Gastroesophageal sphincter (tissue), 4 donors: ENCODE results near the gene WDR87. TPM values are rescaled to one million over a fixed set of nuclear protein-coding genes. Genes with fewer than 3 reads are reported as not detected.

Experiments used
- ATAC-seq: fragments of 150-250 bp; one replicate; pipeline ENCODE4 v1.9.1; 2016; ENCODE audit warnings: mild to moderate bottlenecking, moderate library complexity
- H3K27ac ChIP-seq, 4 donors: fragments of 200-600 bp; sonication (generic) in 3 of 4; 1 replicate in 3 of 4; 2 replicates in 1 of 4; pipeline ENCODE4 v1.5.1; 2016 to 2019
- H3K27me3 ChIP-seq: fragments of 200-600 bp; sonication (generic); one replicate; pipeline ENCODE4 v1.5.1; 2019
- H3K36me3 ChIP-seq, 2 donors: fragments of 200-600 bp; sonication (generic); one replicate each; pipeline ENCODE4 v1.5.1; 2019; ENCODE audit warnings: control low read depth in 1 of 2
- H3K4me1 ChIP-seq, 3 donors: fragments of 200-600 bp; sonication (generic); 1 replicate in 2 of 3; 2 replicates in 1 of 3; pipeline ENCODE4 v1.5.1; 2016 to 2019; ENCODE audit warnings: control low read depth in 2 of 3
- H3K4me3 ChIP-seq, 2 donors: fragments of 200-600 bp; sonication (generic); one replicate each; pipeline ENCODE4 v1.5.1; 2019; ENCODE audit warnings: mild to moderate bottlenecking in 1 of 2, moderate library complexity in 1 of 2
- H3K9me3 ChIP-seq, 3 donors: fragments of 200-600 bp; sonication (generic); one replicate each; pipeline ENCODE4 v1.5.1; 2017 to 2019; ENCODE audit warnings: control low read depth in 2 of 3
- CTCF ChIP-seq, 4 experiments: fragments of 200-600 bp in 2 of 4; fragments of 450-650 bp in 2 of 4; sonication (generic) in 1 of 4; IDR thresholded peaks; one replicate each; pipeline ENCODE4 v1.5.1; 2017 to 2019; ENCODE audit warnings: antibody characterized with exemption in 4 of 4, mild to moderate bottlenecking in 2 of 4, moderate library complexity in 2 of 4
- EP300 ChIP-seq: sonication (generic); formaldehyde crosslinking; IDR thresholded peaks from one replicate; pipeline ENCODE4 v1.6.1; 2017; ENCODE audit warnings: antibody characterized with exemption, mild to moderate bottlenecking
- POLR2A ChIP-seq, 2 donors: fragments of 450-650 bp; IDR thresholded peaks; one replicate each; pipeline ENCODE4 v1.6.1; 2017; ENCODE audit warnings: antibody characterized with exemption in 2 of 2, mild to moderate bottlenecking in 2 of 2, moderate library complexity in 1 of 2
- POLR2AphosphoS5 ChIP-seq: sonication (generic); formaldehyde crosslinking; IDR thresholded peaks from one replicate; pipeline ENCODE4 v1.6.1; 2017; ENCODE audit warnings: antibody characterized with exemption
- WGBS, 2 donors: methylation state at CpG; one replicate each; pipeline ENCODE4 v1.1.5; 2018; ENCODE audit warnings: low coverage in 1 of 2; 5-methylcytosine and 5-hydroxymethylcytosine counted together
- total RNA-seq, 4 donors: library from RNA; depleted of rRNA; stranded (reverse); fragments of >200 nt; gene quantifications; one replicate each; pipeline ENCODE4 v1.1.0, GENCODE V29; 2016

Gene WDR87
- total RNA-seq, 4 donors from 2014 or later, result not detected

- H3K36me3 ChIP-seq, result no peaks in the 10 kb centered on the region
- H3K27ac ChIP-seq, result no peak overlapping the region
- no peaks in the 10 kb centered on the region for H3K27me3 ChIP-seq
- ATAC-seq, result peak; percentile 34
- peaks cover 0 to 10% (median 0%) of the 10 kb centered on the region in 3 donors for H3K9me3 ChIP-seq
- H3K4me1 ChIP-seq, result peaks cover 0 to 31% (median 0%) of the 10 kb centered on the region in 3 donors
- 27 to 34% methylated on average over 10 to 15 of the region's 30 CpGs for WGBS, 2 donors
- peak overlapping the region in 1 of 2 donors; percentile 18 for H3K4me3 ChIP-seq
- TF ChIP-seq EP300 (no peak), CTCF (IDR thresholded peaks at IDR 0.05) (no peak), POLR2A (IDR thresholded peaks at IDR 0.05) (no peak), POLR2AphosphoS5 (no peak)
Observed at GRCh38 chr19:37931881-37932655, 25.7 kb upstream of the WDR87 start.

GRCh38 chr19:37930416-37930815 is 24.0 kb upstream of the WDR87 start:
- Histone ChIP-seq H3K27me3 (no peaks in the 10 kb centered on the region), H3K4me1 (peaks cover 0 to 31% (median 0%) of the 10 kb centered on the region in 3 donors), H3K9me3 (peaks cover 0 to 2% (median 0%) of the 10 kb centered on the region in 3 donors), H3K27ac (no peak overlapping the region), H3K36me3 (no peaks in the 10 kb centered on the region), H3K4me3 (no peak overlapping the region)
- no peak for ATAC-seq
- WGBS, 2 donors, result 88 to 93% methylated on average over 2 of the region's 5 CpGs
- no peak for TF ChIP-seq POLR2AphosphoS5
- no peak for TF ChIP-seq POLR2A (IDR thresholded peaks at IDR 0.05)
- TF ChIP-seq EP300, result no peak
- no peak for TF ChIP-seq CTCF (IDR thresholded peaks at IDR 0.05)

GRCh38 chr19:37929355-37929923 is 23.0 kb upstream of the WDR87 start:
- Histone ChIP-seq H3K36me3 (no peaks in the 10 kb centered on the region), H3K4me3 (no peak overlapping the region), H3K27me3 (no peaks in the 10 kb centered on the region), H3K4me1 (peaks cover 0 to 31% (median 0%) of the 10 kb centered on the region in 3 donors), H3K9me3 (no peaks in the 10 kb centered on the region), H3K27ac (no peak overlapping the region)
- TF ChIP-seq EP300 (no peak), POLR2AphosphoS5 (no peak), CTCF (IDR thresholded peaks at IDR 0.05) (no peak), POLR2A (IDR thresholded peaks at IDR 0.05) (no peak)
- no peak for ATAC-seq
- WGBS, 2 donors, result 83 to 100% methylated on average over 1 to 4 of the region's 4 CpGs

- Histone ChIP-seq H3K27ac (no peak overlapping the region), H3K4me1 (peaks cover 0 to 24% (median 0%) of the 10 kb centered on the region in 3 donors), H3K4me3 (no peak overlapping the region), H3K36me3 (no peaks in the 10 kb centered on the region), H3K27me3 (no peaks in the 10 kb centered on the region), H3K9me3 (no peaks in the 10 kb centered on the region)
- 65 to 90% methylated on average over 2 to 4 of the region's 5 CpGs for WGBS, 2 donors
- no peak for ATAC-seq
- TF ChIP-seq CTCF (IDR thresholded peaks at IDR 0.05) (no peak), POLR2A (IDR thresholded peaks at IDR 0.05) (no peak), EP300 (no peak), POLR2AphosphoS5 (no peak)
Observed at GRCh38 chr19:37928527-37929286, 22.3 kb upstream of the WDR87 start.
